ENCODE measurements around the gene AQP1. TPM values are rescaled to one million over a fixed set of nuclear protein-coding genes. Genes with fewer than 3 reads are reported as not detected.
A peak's percentile ranks its signal among the peaks of the same experiment; 100 is the strongest.

The AQP1 gene
- total RNA-seq, 1 experiment from 2014 or later: 0.52 TPM

GRCh38 chr7:30880941-30881340, 30.7 kb upstream of the AQP1 start:
- ChIA-PET CTCF (interaction anchor here (0.6 to 1.4 kb wide), 4 partner anchors 8 to 745 kb away, joined by 3 to 4 read pairs (median 3); no protein-coding TSS in a partner anchor), POLR2A (no interaction called here)
- Histone ChIP-seq H3K9me3 (no peaks in the 10 kb centered on the region), H3K36me3 (ENCODE audit: control insufficient read depth, insufficient read depth, low read length) (no peaks in the 10 kb centered on the region), H3K4me1 (peaks cover 34% of the 10 kb centered on the region), H3K4me3 (ENCODE audit: low read depth, low read length) (no peak overlapping the region), H3K27me3 (replicated peaks; ENCODE audit: control insufficient read depth, insufficient read depth, low read length) (no peaks in the 10 kb centered on the region)
- Mint-ChIP-seq H3K4me1 (ENCODE audit: low read depth, unreplicated experiment) (peaks cover 31% of the 10 kb centered on the region), H3K36me3 (ENCODE audit: insufficient read depth, unreplicated experiment) (peaks cover 4% of the 10 kb centered on the region), H3K9me3 (ENCODE audit: unreplicated experiment) (no peaks in the 10 kb centered on the region), H3K27ac (ENCODE audit: unreplicated experiment) (peak overlapping the region; percentile 87), H3K27me3 (ENCODE audit: insufficient read depth, unreplicated experiment) (no peaks in the 10 kb centered on the region), H3K4me3 (ENCODE audit: unreplicated experiment) (no peak overlapping the region)
- peak; percentile 63 to 64 for DNase-seq
- TF ChIP-seq CTCF (IDR thresholded peaks at IDR 0.05; ENCODE audit: insufficient read depth in 1 of 2, low read depth in 1 of 2, low read length in 1 of 2, severe bottlenecking in 1 of 2, unreplicated experiment in 1 of 2): no peak
- intact Hi-C loops (cut with micrococcal nuclease; ENCODE audit: unreplicated experiment): loop anchor here (1.0 to 10.0 kb wide), 3 partner anchors 15 to 136 kb away; no protein-coding TSS in a partner anchor
- BruUV-seq (replicated peaks): no TSS peak

GRCh38 chr7:30881448-30881847, 30.2 kb upstream of the AQP1 start:
- H3K27ac Mint-ChIP-seq (ENCODE audit: unreplicated experiment): peak overlapping the region; percentile 87

GRCh38 chr7:30884881-30885280, 26.8 kb upstream of the AQP1 start:
- Mint-ChIP-seq H3K27ac (ENCODE audit: unreplicated experiment) (no peak overlapping the region), H3K36me3 (ENCODE audit: insufficient read depth, unreplicated experiment) (peaks cover 4% of the 10 kb centered on the region), H3K27me3 (ENCODE audit: insufficient read depth, unreplicated experiment) (no peaks in the 10 kb centered on the region), H3K4me1 (ENCODE audit: low read depth, unreplicated experiment) (peaks cover 18% of the 10 kb centered on the region), H3K4me3 (ENCODE audit: unreplicated experiment) (no peak overlapping the region), H3K9me3 (ENCODE audit: unreplicated experiment) (no peaks in the 10 kb centered on the region)
- no TSS peak for BruUV-seq (replicated peaks)
- CTCF ChIA-PET: no interaction called here
- intact Hi-C loops (cut with micrococcal nuclease; ENCODE audit: unreplicated experiment): loop anchor here (5.0 to 10.0 kb wide), 2 partner anchors 83 to 140 kb away; no protein-coding TSS in a partner anchor
- no peak for TF ChIP-seq CTCF (IDR thresholded peaks at IDR 0.05; ENCODE audit: insufficient read depth in 1 of 2, low read depth in 1 of 2, low read length in 1 of 2, severe bottlenecking in 1 of 2, unreplicated experiment in 1 of 2)
- POLR2A ChIA-PET: no interaction called here
- H3K9me3 ChIP-seq: no peaks in the 10 kb centered on the region
- peaks cover 20% of the 10 kb centered on the region for H3K4me1 ChIP-seq
- H3K27me3 ChIP-seq (replicated peaks; ENCODE audit: control insufficient read depth, insufficient read depth, low read length): no peaks in the 10 kb centered on the region
- no peaks in the 10 kb centered on the region for H3K36me3 ChIP-seq (ENCODE audit: control insufficient read depth, insufficient read depth, low read length)
- DNase-seq: no peak
- no peak overlapping the region for H3K4me3 ChIP-seq (ENCODE audit: low read depth, low read length)

More at GRCh38 chr7:30881448-30881847, 30.2 kb upstream of the AQP1 start:
- Mint-ChIP-seq H3K4me3 (ENCODE audit: unreplicated experiment) (no peak overlapping the region), H3K27me3 (ENCODE audit: insufficient read depth, unreplicated experiment) (no peaks in the 10 kb centered on the region), H3K9me3 (ENCODE audit: unreplicated experiment) (no peaks in the 10 kb centered on the region), H3K4me1 (ENCODE audit: low read depth, unreplicated experiment) (peaks cover 31% of the 10 kb centered on the region), H3K36me3 (ENCODE audit: insufficient read depth, unreplicated experiment) (peaks cover 4% of the 10 kb centered on the region)
- ChIA-PET CTCF (interaction anchor here (1.4 kb wide), 1 partner anchor 57 kb away, joined by 3 read pairs; no protein-coding TSS in a partner anchor), POLR2A (interaction anchor here (0.6 kb wide), 1 partner anchor 14 kb away, joined by 3 read pairs; no protein-coding TSS in a partner anchor)
- no TSS peak for BruUV-seq (replicated peaks)
- Histone ChIP-seq H3K4me1 (peaks cover 34% of the 10 kb centered on the region), H3K4me3 (ENCODE audit: low read depth, low read length) (no peak overlapping the region), H3K36me3 (ENCODE audit: control insufficient read depth, insufficient read depth, low read length) (no peaks in the 10 kb centered on the region), H3K9me3 (no peaks in the 10 kb centered on the region), H3K27me3 (replicated peaks; ENCODE audit: control insufficient read depth, insufficient read depth, low read length) (no peaks in the 10 kb centered on the region)
- DNase-seq: no peak
- no peak for TF ChIP-seq CTCF (IDR thresholded peaks at IDR 0.05; ENCODE audit: insufficient read depth in 1 of 2, low read depth in 1 of 2, low read length in 1 of 2, severe bottlenecking in 1 of 2, unreplicated experiment in 1 of 2)
- intact Hi-C loops (cut with micrococcal nuclease; ENCODE audit: unreplicated experiment): loop anchor here (5.0 to 10.0 kb wide), 2 partner anchors 79 to 137 kb away; no protein-coding TSS in a partner anchor

Measured in Caco-2 (cell line).